Hepatocyte (in vitro differentiated cells): ENCODE data around the gene DPEP2NB. TPM values are rescaled to one million over a fixed set of nuclear protein-coding genes. Genes with fewer than 3 reads are reported as not detected.
A peak's percentile ranks its signal among the peaks of the same experiment; 100 is the strongest.

ENCODE experiments used
- DNase-seq: peaks from one replicate; pipeline ENCODE4 v3.0.0-alpha.2; 2016; ENCODE audit warnings: low spot score
- H2AFZ ChIP-seq: fragments of 200-600 bp; sonication (generic); 2 replicates; pipeline ENCODE4 v1.6.0; 2016; ENCODE audit warnings: antibody characterized with exemption, mild to moderate bottlenecking
- H3K27ac ChIP-seq: fragments of 200-600 bp; sonication (generic); 2 replicates; pipeline ENCODE4 v1.5.1; 2016; ENCODE audit warnings: mild to moderate bottlenecking
- H3K27me3 ChIP-seq: fragments of 200-600 bp; sonication (generic); 2 replicates; pipeline ENCODE4 v1.6.1; 2016
- H3K36me3 ChIP-seq: fragments of 200-600 bp; sonication (generic); replicated peaks from 2 replicates; pipeline ENCODE4 v1.5.1; 2016; ENCODE audit warnings: low read depth; ENCODE audit not compliant: insufficient read depth
- H3K4me1 ChIP-seq: fragments of 200-600 bp; sonication (generic); 2 replicates; pipeline ENCODE4 v1.5.1; 2016; ENCODE audit warnings: mild to moderate bottlenecking, moderate library complexity; ENCODE audit not compliant: insufficient read depth
- H3K4me2 ChIP-seq: fragments of 200-600 bp; sonication (generic); 2 replicates; pipeline ENCODE4 v1.6.0; 2016
- H3K4me3 ChIP-seq: fragments of 200-600 bp; sonication (generic); 2 replicates; pipeline ENCODE4 v1.5.1; 2016; ENCODE audit warnings: mild to moderate bottlenecking
- H3K79me2 ChIP-seq: fragments of 200-600 bp; sonication (generic); 2 replicates; pipeline ENCODE4 v1.6.0; 2017; ENCODE audit warnings: mild to moderate bottlenecking
- H3K9me2 ChIP-seq: fragments of 200-600 bp; sonication (generic); replicated peaks from 2 replicates; pipeline ENCODE4 v1.6.0; 2017; ENCODE audit warnings: mild to moderate bottlenecking; ENCODE audit not compliant: insufficient read depth
- H3K9me3 ChIP-seq: fragments of 200-600 bp; sonication (generic); 2 replicates; pipeline ENCODE4 v1.5.1; 2016; ENCODE audit warnings: low read depth, mild to moderate bottlenecking
- H4K20me1 ChIP-seq: fragments of 200-600 bp; sonication (generic); 2 replicates; pipeline ENCODE4 v1.6.0; 2016; ENCODE audit warnings: mild to moderate bottlenecking; ENCODE audit not compliant: insufficient read depth, poor library complexity, severe bottlenecking
- EZH2 ChIP-seq: fragments of 200-600 bp; sonication (generic); IDR thresholded peaks from 2 replicates; pipeline ENCODE4 v1.6.1; 2016; ENCODE audit warnings: antibody characterized with exemption, mild to moderate bottlenecking, borderline replicate concordance
- EZH2phosphoT487 ChIP-seq: fragments of 200-600 bp; sonication (generic); IDR thresholded peaks from one replicate; pipeline ENCODE4 v1.6.1; 2018; ENCODE audit warnings: antibody characterized with exemption, mild to moderate bottlenecking, low read depth, moderate library complexity; ENCODE audit not compliant: unreplicated experiment, severe bottlenecking
- WGBS: methylation state at CpG from one replicate; pipeline ENCODE4 v1.1.6; 2016; ENCODE audit warnings: low lambda C conversion rate; ENCODE audit errors: missing lambda C conversion rate; 5-methylcytosine and 5-hydroxymethylcytosine counted together
- polyA plus RNA-seq: library from polyadenylated mRNA; unstranded; fragments of >200 nt; fragmentation: Nextera tagmentation; extraction: Ambion mirVana; gene quantifications from 2 replicates; pipeline ENCODE4 v1.2.1, GENCODE V29; 2016
- total RNA-seq: library from RNA; depleted of rRNA; stranded (reverse); fragments of >200 nt; gene quantifications from 2 replicates; pipeline ENCODE4 v1.2.3, GENCODE V29; 2014
- TF ChIP-seq, protein P1 (sequence below): fragments of 200-600 bp; sonication (generic); IDR thresholded peaks from 2 replicates; pipeline ENCODE4 v1.5.1; 2016; ENCODE audit warnings: antibody characterized with exemption, mild to moderate bottlenecking; ENCODE audit not compliant: poor library complexity

Gene DPEP2NB
- total and polyA plus RNA-seq, 2 experiments from 2014 or later: not detected

DNA sequence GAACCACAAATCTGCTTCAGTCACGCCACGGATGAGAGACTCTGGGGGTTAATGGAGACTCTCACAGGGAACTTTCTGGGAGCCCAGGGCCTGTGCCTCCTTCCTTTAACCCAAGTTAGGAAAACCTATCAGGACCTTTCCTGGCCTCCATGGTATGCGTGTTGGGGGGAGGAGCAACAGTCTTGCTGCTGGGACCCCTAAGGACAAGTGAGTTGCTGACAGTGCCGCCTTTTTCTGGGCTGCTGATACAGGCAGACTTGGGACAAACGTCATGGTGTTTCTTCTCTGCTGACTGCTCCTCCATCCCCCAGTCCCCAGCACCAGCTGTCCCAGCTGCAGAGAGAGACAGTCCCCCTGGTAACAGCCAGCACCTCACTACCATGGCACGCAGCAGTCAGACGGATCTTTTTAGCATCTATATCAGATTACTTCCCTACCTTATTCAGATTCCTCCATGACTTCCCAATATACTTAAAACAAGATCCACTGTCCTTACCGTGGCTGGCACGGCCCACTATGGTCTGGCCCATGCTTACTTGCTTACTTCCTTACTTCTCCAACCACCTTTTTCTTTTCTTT is 6.5 kb downstream of the DPEP2NB start:
- Histone ChIP-seq H3K9me3 (no peaks in the 10 kb centered on the region), H3K4me3 (no peak overlapping the region), H3K36me3 (no peaks in the 10 kb centered on the region), H2AFZ (no peak overlapping the region), H3K4me2 (no peak overlapping the region), H3K4me1 (no peaks in the 10 kb centered on the region), H3K79me2 (no peaks in the 10 kb centered on the region), H3K9me2 (no peaks in the 10 kb centered on the region), H3K27ac (no peak overlapping the region), H3K27me3 (no peaks in the 10 kb centered on the region), H4K20me1 (no peaks in the 10 kb centered on the region)
- DNase-seq: no peak
- 81% methylated on average over 9 of the region's 9 CpGs for WGBS
- TF ChIP-seq, protein P1, sequence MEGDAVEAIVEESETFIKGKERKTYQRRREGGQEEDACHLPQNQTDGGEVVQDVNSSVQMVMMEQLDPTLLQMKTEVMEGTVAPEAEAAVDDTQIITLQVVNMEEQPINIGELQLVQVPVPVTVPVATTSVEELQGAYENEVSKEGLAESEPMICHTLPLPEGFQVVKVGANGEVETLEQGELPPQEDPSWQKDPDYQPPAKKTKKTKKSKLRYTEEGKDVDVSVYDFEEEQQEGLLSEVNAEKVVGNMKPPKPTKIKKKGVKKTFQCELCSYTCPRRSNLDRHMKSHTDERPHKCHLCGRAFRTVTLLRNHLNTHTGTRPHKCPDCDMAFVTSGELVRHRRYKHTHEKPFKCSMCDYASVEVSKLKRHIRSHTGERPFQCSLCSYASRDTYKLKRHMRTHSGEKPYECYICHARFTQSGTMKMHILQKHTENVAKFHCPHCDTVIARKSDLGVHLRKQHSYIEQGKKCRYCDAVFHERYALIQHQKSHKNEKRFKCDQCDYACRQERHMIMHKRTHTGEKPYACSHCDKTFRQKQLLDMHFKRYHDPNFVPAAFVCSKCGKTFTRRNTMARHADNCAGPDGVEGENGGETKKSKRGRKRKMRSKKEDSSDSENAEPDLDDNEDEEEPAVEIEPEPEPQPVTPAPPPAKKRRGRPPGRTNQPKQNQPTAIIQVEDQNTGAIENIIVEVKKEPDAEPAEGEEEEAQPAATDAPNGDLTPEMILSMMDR: no peak
- TF ChIP-seq EZH2phosphoT487 (no peak), EZH2 (no peak)

DNA sequence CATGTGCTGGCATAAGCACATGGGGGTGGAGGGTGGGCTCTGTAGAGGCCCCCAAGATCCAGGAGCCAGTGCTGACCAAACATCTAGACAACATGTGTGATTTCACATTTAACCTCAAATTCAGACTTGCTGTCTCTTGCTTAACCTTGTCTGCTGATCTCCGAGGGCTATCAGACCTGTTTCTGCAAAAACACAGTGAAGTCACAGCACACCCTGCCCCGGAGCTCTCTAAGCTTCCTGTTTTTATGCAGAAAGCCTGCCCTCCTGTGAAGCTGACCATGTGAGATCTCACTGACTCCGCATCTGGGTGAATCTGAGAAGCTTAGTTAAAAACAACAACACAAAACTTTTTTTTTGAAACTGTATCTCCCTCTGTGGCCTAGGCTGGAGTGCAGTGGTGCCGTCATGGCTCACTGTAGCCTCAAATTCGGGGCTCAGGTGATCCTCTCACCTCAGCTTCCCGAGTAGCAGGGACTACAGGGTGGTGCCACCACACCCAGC is 9.9 kb downstream of the DPEP2NB start:
- Histone ChIP-seq H4K20me1 (no peaks in the 10 kb centered on the region), H3K36me3 (no peaks in the 10 kb centered on the region), H3K27ac (peak overlapping the region; percentile 31), H3K27me3 (no peaks in the 10 kb centered on the region), H3K9me3 (no peaks in the 10 kb centered on the region), H3K9me2 (no peaks in the 10 kb centered on the region), H3K4me2 (no peak overlapping the region), H2AFZ (no peak overlapping the region), H3K79me2 (no peaks in the 10 kb centered on the region), H3K4me3 (no peak overlapping the region), H3K4me1 (no peaks in the 10 kb centered on the region)
- WGBS: 40% methylated on average over 6 of the region's 6 CpGs
- DNase-seq: no peak
- no peak for TF ChIP-seq EZH2phosphoT487
- TF ChIP-seq, protein P1: no peak
- TF ChIP-seq EZH2: no peak

DNA sequence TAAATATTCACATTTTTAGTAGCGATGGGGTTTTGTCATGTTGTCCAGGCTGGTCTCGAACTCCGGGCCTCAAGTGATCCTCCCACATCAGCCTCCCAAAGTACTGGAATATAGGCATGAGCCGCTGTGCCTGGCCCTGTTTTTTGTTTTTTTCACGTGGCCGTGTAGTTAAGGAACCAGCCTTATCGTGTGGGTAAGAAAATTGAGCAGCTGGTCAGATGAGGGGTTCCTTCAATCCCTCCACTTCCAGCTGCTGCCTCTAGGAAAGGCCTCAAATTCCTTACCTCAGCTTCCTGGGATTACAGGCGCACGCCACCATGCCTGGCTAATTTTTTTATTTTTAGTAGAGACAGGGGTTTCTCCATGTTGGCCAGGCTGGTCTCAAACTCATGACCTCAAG is 10.5 kb downstream of the DPEP2NB start:
- Histone ChIP-seq H3K4me2 (no peak overlapping the region), H2AFZ (no peak overlapping the region), H3K9me2 (no peaks in the 10 kb centered on the region), H3K4me1 (no peaks in the 10 kb centered on the region), H4K20me1 (no peaks in the 10 kb centered on the region), H3K27me3 (no peaks in the 10 kb centered on the region), H3K36me3 (no peaks in the 10 kb centered on the region), H3K79me2 (no peaks in the 10 kb centered on the region), H3K27ac (no peak overlapping the region), H3K9me3 (no peaks in the 10 kb centered on the region), H3K4me3 (no peak overlapping the region)
- TF ChIP-seq, protein P1: no peak
- TF ChIP-seq EZH2phosphoT487 (no peak), EZH2 (no peak)
- WGBS: 84% methylated on average over 9 of the region's 9 CpGs
- no peak for DNase-seq
